Liver (tissue), 9 donors: ENCODE results near the gene SPATS2L. TPM values are rescaled to one million over a fixed set of nuclear protein-coding genes. Genes with fewer than 3 reads are reported as not detected.

Experiments
- DNase-seq: peaks from one replicate; pipeline ENCODE4 v3.0.0-alpha.2; 2017; ENCODE audit warnings: low spot score
- H3K27ac ChIP-seq, 2 donors: one replicate each; pipeline ENCODE4 v1.7.0; 2013; ENCODE audit warnings: inconsistent platforms in 2 of 2, low read length in 2 of 2, control low read depth in 1 of 2, low read depth in 1 of 2, mild to moderate bottlenecking in 1 of 2
- H3K27me3 ChIP-seq, 4 donors: one replicate each; pipeline versions ENCODE4 v1.6.1 to v1.7.0; 2013; ENCODE audit warnings: low read length in 3 of 4, inconsistent platforms in 1 of 4, mild to moderate bottlenecking in 1 of 4, moderate library complexity in 1 of 4; ENCODE audit not compliant: control insufficient read depth in 4 of 4, insufficient read depth in 4 of 4
- H3K36me3 ChIP-seq, 4 donors: one replicate each; pipeline versions ENCODE4 v1.6.1 to v1.7.0; 2013; ENCODE audit warnings: low read length in 3 of 4, mild to moderate bottlenecking in 3 of 4, low read depth in 1 of 4, moderate library complexity in 1 of 4; ENCODE audit not compliant: control insufficient read depth in 4 of 4, insufficient read depth in 3 of 4
- H3K4me1 ChIP-seq, 4 donors: one replicate each; pipeline versions ENCODE4 v1.6.1 to v1.7.0; 2013; ENCODE audit warnings: low read length in 3 of 4, mild to moderate bottlenecking in 3 of 4, moderate library complexity in 1 of 4; ENCODE audit not compliant: control insufficient read depth in 4 of 4, insufficient read depth in 4 of 4
- H3K4me3 ChIP-seq, 3 donors: one replicate each; pipeline versions ENCODE4 v1.6.1 to v1.7.0; 2013; ENCODE audit warnings: low read length in 3 of 3, control low read depth in 1 of 3, low read depth in 1 of 3, mild to moderate bottlenecking in 1 of 3
- H3K9ac ChIP-seq, 2 donors: one replicate each; pipeline ENCODE4 v1.7.0; 2013; ENCODE audit warnings: low read length in 2 of 2, mild to moderate bottlenecking in 2 of 2, moderate library complexity in 2 of 2, control low read depth in 1 of 2, low read depth in 1 of 2
- H3K9me3 ChIP-seq, 4 donors: one replicate each; pipeline versions ENCODE4 v1.6.1 to v1.7.0; 2013; ENCODE audit warnings: low read length in 3 of 4; ENCODE audit not compliant: control insufficient read depth in 4 of 4
- ATF3 ChIP-seq: IDR thresholded peaks from 2 replicates; pipeline ENCODE4 v1.6.1; 2016; ENCODE audit warnings: antibody characterized with exemption
- EGR1 ChIP-seq, 2 donors: IDR thresholded peaks; 2 replicates each; pipeline ENCODE4 v1.6.1; 2016 to 2018; ENCODE audit warnings: antibody characterized with exemption in 2 of 2, low read depth in 2 of 2
- FOXA1 ChIP-seq: IDR thresholded peaks from 2 replicates; pipeline ENCODE4 v1.6.1; 2016; ENCODE audit warnings: antibody characterized with exemption
- FOXA2 ChIP-seq: IDR thresholded peaks from 2 replicates; pipeline ENCODE4 v1.6.1; 2016; ENCODE audit warnings: antibody characterized with exemption
- GABPA ChIP-seq, 2 donors: IDR thresholded peaks in 1 of 2; conservative IDR thresholded peaks in 1 of 2; 2 replicates each; pipeline ENCODE4 v1.6.1; 2016; ENCODE audit warnings: antibody characterized with exemption in 2 of 2, mild to moderate bottlenecking in 1 of 2, moderate library complexity in 1 of 2
- HNF4A ChIP-seq, 2 donors: conservative IDR thresholded peaks; 2 replicates each; pipeline ENCODE4 v1.6.1; 2016; ENCODE audit warnings: antibody characterized with exemption in 2 of 2, mild to moderate bottlenecking in 2 of 2
- HNF4G ChIP-seq: IDR thresholded peaks from 2 replicates; pipeline ENCODE4 v1.6.1; 2016; ENCODE audit warnings: antibody characterized with exemption
- JUND ChIP-seq, 2 donors: IDR thresholded peaks; 2 replicates each; pipeline ENCODE4 v1.6.1; 2016; ENCODE audit warnings: antibody characterized with exemption in 2 of 2
- MAX ChIP-seq: IDR thresholded peaks from 2 replicates; pipeline ENCODE4 v1.6.1; 2016; ENCODE audit warnings: antibody characterized with exemption
- NR2F2 ChIP-seq: IDR thresholded peaks from 2 replicates; pipeline ENCODE4 v1.6.1; 2016; ENCODE audit warnings: antibody characterized with exemption
- RAD21 ChIP-seq, 2 donors: IDR thresholded peaks; 2 replicates each; pipeline ENCODE4 v1.6.1; 2016; ENCODE audit warnings: antibody characterized with exemption in 2 of 2, mild to moderate bottlenecking in 2 of 2
- RXRA ChIP-seq, 2 donors: IDR thresholded peaks; 2 replicates each; pipeline ENCODE4 v1.6.1; 2017 to 2018; ENCODE audit warnings: antibody characterized with exemption in 2 of 2, mild to moderate bottlenecking in 1 of 2
- SP1 ChIP-seq: IDR thresholded peaks from 2 replicates; pipeline ENCODE4 v1.6.1; 2018; ENCODE audit warnings: antibody characterized with exemption, mild to moderate bottlenecking
- TAF1 ChIP-seq: conservative IDR thresholded peaks from 2 replicates; pipeline ENCODE4 v1.6.1; 2016; ENCODE audit warnings: antibody characterized with exemption, mild to moderate bottlenecking
- YY1 ChIP-seq: IDR thresholded peaks from 2 replicates; pipeline ENCODE4 v1.6.1; 2016; ENCODE audit warnings: antibody characterized with exemption, mild to moderate bottlenecking
- WGBS: extraction: QIAGEN DNeasy Blood & Tissue Kit; methylation state at CpG from one replicate; pipeline ENCODE4 v1.1.7; 2013; 5-methylcytosine and 5-hydroxymethylcytosine counted together
- polyA plus RNA-seq, 2 donors: library from polyadenylated mRNA; stranded (reverse) in 1 of 2; unstranded in 1 of 2; fragments of 200-250 nt in 1 of 2; fragments of >200 nt in 1 of 2; fragmentation: Nextera tagmentation in 1 of 2; extraction: Ambion mirVana in 1 of 2; gene quantifications; one replicate each; pipeline versions ENCODE4 v1.2.1 to v1.2.3, GENCODE V29; 2013 to 2015
- total RNA-seq, 2 donors: library from RNA; depleted of rRNA; stranded (reverse); fragments of >200 nt; gene quantifications; one replicate each; pipeline ENCODE4 v1.2.3, GENCODE V29; 2014
- TF ChIP-seq, protein P1 (sequence below): fragments of 150-350 bp; IDR thresholded peaks from 2 replicates; pipeline ENCODE4 v1.5.1; 2017; ENCODE audit warnings: improper control_type of control experiment, low read depth, low read length; ENCODE audit not compliant: missing input control
- TF ChIP-seq, protein P2 (sequence below): IDR thresholded peaks from 2 replicates; pipeline ENCODE4 v1.6.1; 2016; ENCODE audit warnings: antibody characterized with exemption
- TF ChIP-seq, protein P3 (sequence below): IDR thresholded peaks from 2 replicates; pipeline ENCODE4 v1.6.1; 2016; ENCODE audit warnings: antibody characterized with exemption, mild to moderate bottlenecking
- donor health status: healthy.
- donor health status: healthy.
- donor health status: healthy.
- donor health status: healthy.
- donor health status: healthy.

SPATS2L gene
- total and polyA plus RNA-seq, 4 donors, result 31.4 to 49.9 (median 42.4) TPM

DNA sequence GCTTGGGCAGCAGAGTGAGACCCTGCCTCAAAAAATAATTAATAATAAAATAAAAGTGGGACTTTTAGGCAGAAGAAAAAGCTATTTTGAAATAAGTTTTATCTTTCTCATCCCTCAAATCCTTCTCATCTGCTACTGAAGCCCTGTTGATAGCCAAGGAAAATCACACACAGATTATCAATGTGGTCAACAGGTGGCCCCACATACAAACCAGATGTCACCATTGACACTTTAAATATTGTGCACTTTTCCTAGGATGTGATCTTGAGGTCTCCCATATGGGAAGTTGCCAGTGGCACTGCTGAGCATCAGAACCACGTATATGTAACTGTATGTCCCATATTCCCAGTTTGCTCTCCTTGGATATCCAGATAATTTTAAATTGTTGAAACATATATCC lies 138.8 kb downstream of the SPATS2L start:
- Histone ChIP-seq H3K27ac (no peak overlapping the region), H3K9ac (no peak overlapping the region), H3K4me1 (peaks cover 0 to 4% (median 0%) of the 10 kb centered on the region in 4 donors), H3K4me3 (no peak overlapping the region), H3K36me3 (peaks cover 2 to 38% (median 16%) of the 10 kb centered on the region in 4 donors), H3K9me3 (no peaks in the 10 kb centered on the region), H3K27me3 (no peaks in the 10 kb centered on the region)
- TF ChIP-seq SP1 (no peak), JUND (IDR thresholded peaks at IDR 0.05) (no peak), TAF1 (no peak), RXRA (IDR thresholded peaks at IDR 0.05) (no peak), YY1 (no peak)
- TF ChIP-seq, protein P1, sequence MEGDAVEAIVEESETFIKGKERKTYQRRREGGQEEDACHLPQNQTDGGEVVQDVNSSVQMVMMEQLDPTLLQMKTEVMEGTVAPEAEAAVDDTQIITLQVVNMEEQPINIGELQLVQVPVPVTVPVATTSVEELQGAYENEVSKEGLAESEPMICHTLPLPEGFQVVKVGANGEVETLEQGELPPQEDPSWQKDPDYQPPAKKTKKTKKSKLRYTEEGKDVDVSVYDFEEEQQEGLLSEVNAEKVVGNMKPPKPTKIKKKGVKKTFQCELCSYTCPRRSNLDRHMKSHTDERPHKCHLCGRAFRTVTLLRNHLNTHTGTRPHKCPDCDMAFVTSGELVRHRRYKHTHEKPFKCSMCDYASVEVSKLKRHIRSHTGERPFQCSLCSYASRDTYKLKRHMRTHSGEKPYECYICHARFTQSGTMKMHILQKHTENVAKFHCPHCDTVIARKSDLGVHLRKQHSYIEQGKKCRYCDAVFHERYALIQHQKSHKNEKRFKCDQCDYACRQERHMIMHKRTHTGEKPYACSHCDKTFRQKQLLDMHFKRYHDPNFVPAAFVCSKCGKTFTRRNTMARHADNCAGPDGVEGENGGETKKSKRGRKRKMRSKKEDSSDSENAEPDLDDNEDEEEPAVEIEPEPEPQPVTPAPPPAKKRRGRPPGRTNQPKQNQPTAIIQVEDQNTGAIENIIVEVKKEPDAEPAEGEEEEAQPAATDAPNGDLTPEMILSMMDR, result no peak
- 91% methylated on average over 1 of the region's 1 CpG for WGBS
- no peak for DNase-seq

DNA sequence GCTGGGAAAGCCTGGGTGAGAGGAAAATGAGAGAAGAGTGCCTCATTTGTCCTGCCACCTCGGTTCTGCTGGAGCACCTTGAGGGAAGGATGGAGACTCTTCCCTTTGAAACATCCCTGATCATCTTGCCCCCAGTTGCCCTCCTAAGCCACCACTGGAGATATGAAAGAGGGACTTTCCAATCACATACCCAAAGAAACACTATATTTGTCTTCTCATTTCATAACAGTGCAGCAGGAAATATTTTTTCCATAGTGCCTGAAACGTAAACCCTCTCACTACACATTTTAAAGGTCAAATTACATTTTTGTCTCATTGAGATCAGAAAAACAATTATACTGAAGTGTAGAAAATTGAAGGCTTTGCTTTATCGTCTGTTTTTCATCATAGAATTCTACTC lies 140.1 kb downstream of the SPATS2L start:
- H3K9ac ChIP-seq, result no peak overlapping the region
- H3K9me3 ChIP-seq, result no peaks in the 10 kb centered on the region
- H3K36me3 ChIP-seq, result peaks cover 2 to 31% (median 16%) of the 10 kb centered on the region in 4 donors
- TF ChIP-seq SP1 (no peak), MAX (no peak), NR2F2 (no peak), RXRA (IDR thresholded peaks at IDR 0.05) (no peak), YY1 (no peak), RAD21 (IDR thresholded peaks at IDR 0.05) (no peak), JUND (IDR thresholded peaks at IDR 0.05) (no peak), HNF4G (no peak), EGR1 (IDR thresholded peaks at IDR 0.05; ENCODE audit: low read depth in 2 of 2) (no peak), FOXA1 (no peak), ATF3 (no peak), FOXA2 (no peak), GABPA (IDR thresholded peaks at IDR 0.05 in 1 of 2, conservative IDR thresholded peaks at IDR 0.05 in 1 of 2) (no peak), TAF1 (no peak), HNF4A (conservative IDR thresholded peaks at IDR 0.05) (no peak)
- TF ChIP-seq, protein P1, result no peak
- TF ChIP-seq, protein P2, sequence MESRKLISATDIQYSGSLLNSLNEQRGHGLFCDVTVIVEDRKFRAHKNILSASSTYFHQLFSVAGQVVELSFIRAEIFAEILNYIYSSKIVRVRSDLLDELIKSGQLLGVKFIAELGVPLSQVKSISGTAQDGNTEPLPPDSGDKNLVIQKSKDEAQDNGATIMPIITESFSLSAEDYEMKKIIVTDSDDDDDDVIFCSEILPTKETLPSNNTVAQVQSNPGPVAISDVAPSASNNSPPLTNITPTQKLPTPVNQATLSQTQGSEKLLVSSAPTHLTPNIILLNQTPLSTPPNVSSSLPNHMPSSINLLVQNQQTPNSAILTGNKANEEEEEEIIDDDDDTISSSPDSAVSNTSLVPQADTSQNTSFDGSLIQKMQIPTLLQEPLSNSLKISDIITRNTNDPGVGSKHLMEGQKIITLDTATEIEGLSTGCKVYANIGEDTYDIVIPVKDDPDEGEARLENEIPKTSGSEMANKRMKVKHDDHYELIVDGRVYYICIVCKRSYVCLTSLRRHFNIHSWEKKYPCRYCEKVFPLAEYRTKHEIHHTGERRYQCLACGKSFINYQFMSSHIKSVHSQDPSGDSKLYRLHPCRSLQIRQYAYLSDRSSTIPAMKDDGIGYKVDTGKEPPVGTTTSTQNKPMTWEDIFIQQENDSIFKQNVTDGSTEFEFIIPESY, result no peak
- TF ChIP-seq, protein P3, sequence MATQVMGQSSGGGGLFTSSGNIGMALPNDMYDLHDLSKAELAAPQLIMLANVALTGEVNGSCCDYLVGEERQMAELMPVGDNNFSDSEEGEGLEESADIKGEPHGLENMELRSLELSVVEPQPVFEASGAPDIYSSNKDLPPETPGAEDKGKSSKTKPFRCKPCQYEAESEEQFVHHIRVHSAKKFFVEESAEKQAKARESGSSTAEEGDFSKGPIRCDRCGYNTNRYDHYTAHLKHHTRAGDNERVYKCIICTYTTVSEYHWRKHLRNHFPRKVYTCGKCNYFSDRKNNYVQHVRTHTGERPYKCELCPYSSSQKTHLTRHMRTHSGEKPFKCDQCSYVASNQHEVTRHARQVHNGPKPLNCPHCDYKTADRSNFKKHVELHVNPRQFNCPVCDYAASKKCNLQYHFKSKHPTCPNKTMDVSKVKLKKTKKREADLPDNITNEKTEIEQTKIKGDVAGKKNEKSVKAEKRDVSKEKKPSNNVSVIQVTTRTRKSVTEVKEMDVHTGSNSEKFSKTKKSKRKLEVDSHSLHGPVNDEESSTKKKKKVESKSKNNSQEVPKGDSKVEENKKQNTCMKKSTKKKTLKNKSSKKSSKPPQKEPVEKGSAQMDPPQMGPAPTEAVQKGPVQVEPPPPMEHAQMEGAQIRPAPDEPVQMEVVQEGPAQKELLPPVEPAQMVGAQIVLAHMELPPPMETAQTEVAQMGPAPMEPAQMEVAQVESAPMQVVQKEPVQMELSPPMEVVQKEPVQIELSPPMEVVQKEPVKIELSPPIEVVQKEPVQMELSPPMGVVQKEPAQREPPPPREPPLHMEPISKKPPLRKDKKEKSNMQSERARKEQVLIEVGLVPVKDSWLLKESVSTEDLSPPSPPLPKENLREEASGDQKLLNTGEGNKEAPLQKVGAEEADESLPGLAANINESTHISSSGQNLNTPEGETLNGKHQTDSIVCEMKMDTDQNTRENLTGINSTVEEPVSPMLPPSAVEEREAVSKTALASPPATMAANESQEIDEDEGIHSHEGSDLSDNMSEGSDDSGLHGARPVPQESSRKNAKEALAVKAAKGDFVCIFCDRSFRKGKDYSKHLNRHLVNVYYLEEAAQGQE, result no peak
- 94% methylated on average over 3 of the region's 3 CpGs for WGBS
- no peaks in the 10 kb centered on the region for H3K27me3 ChIP-seq
- H3K27ac ChIP-seq, result no peak overlapping the region
- no peak overlapping the region for H3K4me3 ChIP-seq
- no peak for DNase-seq
- peaks cover 0 to 4% (median 0%) of the 10 kb centered on the region in 4 donors for H3K4me1 ChIP-seq
